ENCODE results near the gene CUEDC1.
A peak's percentile ranks its signal among the peaks of the same experiment; 100 is the strongest.

The CUEDC1 gene

DNA sequence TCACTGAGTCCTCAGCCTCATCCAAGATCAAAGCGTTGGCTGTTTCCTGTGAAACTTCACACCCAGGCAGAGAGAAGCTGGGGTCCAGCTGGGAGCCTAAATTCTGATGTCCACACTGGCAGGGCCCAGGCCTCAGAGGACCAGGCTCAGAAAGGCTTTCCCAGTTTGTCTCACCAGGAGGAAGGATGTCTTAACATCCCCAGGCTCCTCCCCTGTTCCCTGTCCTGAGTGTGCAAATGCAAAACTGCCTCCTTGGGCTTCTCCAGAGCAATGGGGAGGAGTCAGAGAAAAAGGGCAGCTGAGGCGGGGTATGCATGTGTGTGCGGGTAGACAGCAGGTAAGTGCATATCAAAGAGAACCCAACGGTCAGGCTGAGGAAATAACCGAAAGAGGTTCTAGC lies 45.7 kb downstream of the CUEDC1 start:
- Histone ChIP-seq H3K27ac (no peak overlapping the region), H3K36me3 (replicated peaks) (no peaks in the 10 kb centered on the region), H3K4me3 (ENCODE audit: low read depth, low read length) (no peak overlapping the region), H3K27me3 (replicated peaks) (no peaks in the 10 kb centered on the region)
- TF ChIP-seq, protein P1, sequence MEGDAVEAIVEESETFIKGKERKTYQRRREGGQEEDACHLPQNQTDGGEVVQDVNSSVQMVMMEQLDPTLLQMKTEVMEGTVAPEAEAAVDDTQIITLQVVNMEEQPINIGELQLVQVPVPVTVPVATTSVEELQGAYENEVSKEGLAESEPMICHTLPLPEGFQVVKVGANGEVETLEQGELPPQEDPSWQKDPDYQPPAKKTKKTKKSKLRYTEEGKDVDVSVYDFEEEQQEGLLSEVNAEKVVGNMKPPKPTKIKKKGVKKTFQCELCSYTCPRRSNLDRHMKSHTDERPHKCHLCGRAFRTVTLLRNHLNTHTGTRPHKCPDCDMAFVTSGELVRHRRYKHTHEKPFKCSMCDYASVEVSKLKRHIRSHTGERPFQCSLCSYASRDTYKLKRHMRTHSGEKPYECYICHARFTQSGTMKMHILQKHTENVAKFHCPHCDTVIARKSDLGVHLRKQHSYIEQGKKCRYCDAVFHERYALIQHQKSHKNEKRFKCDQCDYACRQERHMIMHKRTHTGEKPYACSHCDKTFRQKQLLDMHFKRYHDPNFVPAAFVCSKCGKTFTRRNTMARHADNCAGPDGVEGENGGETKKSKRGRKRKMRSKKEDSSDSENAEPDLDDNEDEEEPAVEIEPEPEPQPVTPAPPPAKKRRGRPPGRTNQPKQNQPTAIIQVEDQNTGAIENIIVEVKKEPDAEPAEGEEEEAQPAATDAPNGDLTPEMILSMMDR (IDR thresholded peaks at IDR 0.05; ENCODE audit: low read depth, low read length, missing control alignments): no peak
- in situ Hi-C loops (cut with HindIII; ENCODE audit: low pct_ligation_motif_present, low sequenced_read_pairs): no loop called here
- no peak for DNase-seq

DNA sequence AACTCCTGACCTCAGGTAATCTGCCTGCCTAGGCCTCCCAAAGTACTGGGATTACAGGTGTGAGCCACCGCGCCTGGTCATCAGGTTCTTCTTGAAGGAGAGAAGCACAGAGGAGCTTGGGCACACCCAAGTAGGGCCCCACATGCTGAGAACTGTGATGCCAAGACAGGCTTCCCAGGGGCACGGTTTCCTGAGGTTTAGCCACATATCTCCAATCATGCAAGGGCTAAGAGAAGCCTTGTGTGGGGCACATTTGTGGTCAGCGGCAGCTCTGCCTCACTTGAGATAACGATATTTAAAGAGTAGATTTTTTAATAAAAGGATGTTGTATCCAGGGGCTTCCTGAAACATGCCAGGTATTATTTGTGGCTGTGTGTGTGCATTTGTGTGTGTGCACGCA lies 46.9 kb downstream of the CUEDC1 start:
- DNase-seq: no peak
- TF ChIP-seq, protein P1 (IDR thresholded peaks at IDR 0.05; ENCODE audit: low read depth, low read length, missing control alignments): no peak
- H3K27me3 ChIP-seq (replicated peaks): no peaks in the 10 kb centered on the region
- no peak overlapping the region for H3K4me3 ChIP-seq (ENCODE audit: low read depth, low read length)
- in situ Hi-C loops (cut with HindIII; ENCODE audit: low pct_ligation_motif_present, low sequenced_read_pairs): no loop called here
- H3K27ac ChIP-seq: no peak overlapping the region
- H3K36me3 ChIP-seq (replicated peaks): no peaks in the 10 kb centered on the region

DNA sequence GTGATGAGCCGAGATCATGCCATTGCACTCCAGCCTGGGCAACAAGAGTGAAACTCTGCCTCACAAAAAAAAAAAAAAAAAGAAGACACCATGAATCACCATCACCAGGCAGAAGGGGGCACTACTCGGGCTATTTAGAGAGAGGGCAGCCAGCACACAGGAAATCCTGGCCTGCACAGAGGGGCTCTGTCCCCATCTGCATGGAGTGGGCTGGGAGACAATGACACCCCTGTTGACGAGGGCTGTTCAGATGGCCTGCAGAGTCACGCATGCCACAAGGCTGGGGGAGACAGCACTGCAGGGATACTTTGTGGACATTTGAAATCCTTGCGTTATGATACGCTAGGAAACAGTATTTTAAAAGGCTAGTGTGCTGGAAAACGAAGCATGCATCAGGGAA lies 48.3 kb downstream of the CUEDC1 start:
- no peak for DNase-seq
- Histone ChIP-seq H3K27me3 (replicated peaks) (no peaks in the 10 kb centered on the region), H3K27ac (no peak overlapping the region), H3K36me3 (replicated peaks) (no peaks in the 10 kb centered on the region), H3K4me3 (ENCODE audit: low read depth, low read length) (no peak overlapping the region)
- TF ChIP-seq, protein P1 (IDR thresholded peaks at IDR 0.05; ENCODE audit: low read depth, low read length, missing control alignments): peak; percentile 51
- in situ Hi-C loops (cut with HindIII; ENCODE audit: low pct_ligation_motif_present, low sequenced_read_pairs): no loop called here

DNA sequence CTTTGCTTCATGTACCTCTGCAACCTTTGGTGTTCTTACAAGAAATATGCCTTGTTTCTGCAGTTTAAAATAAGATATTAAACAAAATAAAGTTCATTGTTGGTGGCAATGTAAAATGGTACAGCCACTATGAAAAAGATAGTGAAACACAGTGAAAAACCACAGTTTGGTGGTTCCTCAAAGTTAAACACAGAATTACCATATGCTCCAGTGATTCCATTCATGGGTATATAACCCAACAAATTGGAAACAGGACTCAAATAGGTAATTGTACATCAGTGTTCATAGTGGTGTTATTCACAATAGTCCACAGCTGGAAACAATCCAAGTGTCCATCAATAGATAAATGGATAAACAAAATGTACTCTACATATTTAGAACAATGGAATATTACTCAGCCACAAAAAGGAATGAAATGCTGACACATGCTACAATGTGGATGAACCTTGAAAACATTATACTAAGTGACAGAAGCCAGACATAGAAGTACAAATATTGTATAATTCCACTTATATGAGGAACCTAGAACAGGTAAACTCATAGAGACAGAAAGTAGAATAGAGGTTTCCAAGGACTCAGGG lies 49.2 kb downstream of the CUEDC1 start:
- H3K27ac ChIP-seq: no peak overlapping the region
- no peak for DNase-seq
- in situ Hi-C loops (cut with HindIII; ENCODE audit: low pct_ligation_motif_present, low sequenced_read_pairs): no loop called here
- H3K36me3 ChIP-seq (replicated peaks): no peaks in the 10 kb centered on the region
- H3K27me3 ChIP-seq (replicated peaks): no peaks in the 10 kb centered on the region
- H3K4me3 ChIP-seq (ENCODE audit: low read depth, low read length): no peak overlapping the region
- TF ChIP-seq, protein P1 (IDR thresholded peaks at IDR 0.05; ENCODE audit: low read depth, low read length, missing control alignments): no peak

DNA sequence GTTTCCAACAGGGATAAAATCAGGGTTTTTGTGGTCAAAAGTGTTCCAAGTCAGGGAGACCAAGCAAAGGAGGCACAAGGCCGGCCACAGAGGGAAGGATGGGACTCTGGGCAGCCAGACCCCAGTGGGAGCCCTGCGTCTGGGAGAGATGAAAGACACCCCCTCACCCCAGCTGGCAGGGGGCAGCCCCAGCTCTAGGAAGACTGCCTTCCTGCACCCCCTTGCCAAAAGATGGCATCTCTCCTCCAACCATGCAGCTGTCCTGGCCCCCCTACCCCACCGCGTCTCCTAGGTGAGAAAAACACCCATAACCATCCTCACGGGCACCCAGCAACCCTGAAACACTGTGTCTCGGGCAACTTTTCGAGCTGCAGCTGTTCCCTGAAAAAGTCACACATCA lies 51.3 kb downstream of the CUEDC1 start:
- no peak overlapping the region for H3K27ac ChIP-seq
- in situ Hi-C loops (cut with HindIII; ENCODE audit: low pct_ligation_motif_present, low sequenced_read_pairs): no loop called here

More for the DNA sequence above, 51.3 kb downstream of the CUEDC1 start:
- TF ChIP-seq, protein P1 (IDR thresholded peaks at IDR 0.05; ENCODE audit: low read depth, low read length, missing control alignments): no peak
- Histone ChIP-seq H3K4me3 (ENCODE audit: low read depth, low read length) (no peak overlapping the region), H3K27me3 (replicated peaks) (no peaks in the 10 kb centered on the region), H3K36me3 (replicated peaks) (no peaks in the 10 kb centered on the region)
- no peak for DNase-seq

Measured in brain microvascular endothelial cell (primary cell).